Measurements from ENCODE around the gene DEGS1.

The DEGS1 gene

GRCh38 chr1:224211206-224211962 is 28.3 kb downstream of the DEGS1 start:
- no peaks in the 10 kb centered on the region for H3K9me3 ChIP-seq
- H3K36me3 ChIP-seq = no peaks in the 10 kb centered on the region
- H4K20me1 ChIP-seq = no peaks in the 10 kb centered on the region
- H3K4me2 ChIP-seq = no peak overlapping the region
- no peak overlapping the region for H3K27ac ChIP-seq
- H3K9ac ChIP-seq = no peak overlapping the region
- no peaks in the 10 kb centered on the region for H3K27me3 ChIP-seq
- H3K4me3 ChIP-seq = no peak overlapping the region
- peaks cover 40% of the 10 kb centered on the region for H3K4me1 ChIP-seq
- TF ChIP-seq Cebpa-rat (IDR thresholded peaks at IDR 0.05) = no peak

- no peak overlapping the region for H3K9ac ChIP-seq
- peaks cover 34% of the 10 kb centered on the region for H3K4me1 ChIP-seq
- H3K36me3 ChIP-seq = no peaks in the 10 kb centered on the region
- no peak overlapping the region for H3K27ac ChIP-seq
- H4K20me1 ChIP-seq = no peaks in the 10 kb centered on the region
- no peaks in the 10 kb centered on the region for H3K27me3 ChIP-seq
- no peak for TF ChIP-seq Cebpa-rat (IDR thresholded peaks at IDR 0.05)
- no peak overlapping the region for H3K4me3 ChIP-seq
- no peaks in the 10 kb centered on the region for H3K9me3 ChIP-seq
- no peak overlapping the region for H3K4me2 ChIP-seq
Observed at GRCh38 chr1:224212618-224213061, 29.6 kb downstream of the DEGS1 start.

GRCh38 chr1:224213438-224214119 is 30.5 kb downstream of the DEGS1 start:
- H3K9me3 ChIP-seq = no peaks in the 10 kb centered on the region
- H4K20me1 ChIP-seq = no peaks in the 10 kb centered on the region
- no peak overlapping the region for H3K4me2 ChIP-seq
- no peak for TF ChIP-seq Cebpa-rat (IDR thresholded peaks at IDR 0.05)
- no peak overlapping the region for H3K27ac ChIP-seq
- no peaks in the 10 kb centered on the region for H3K27me3 ChIP-seq
- H3K36me3 ChIP-seq = no peaks in the 10 kb centered on the region
- H3K4me3 ChIP-seq = no peak overlapping the region
- no peak overlapping the region for H3K9ac ChIP-seq
- H3K4me1 ChIP-seq = peaks cover 36% of the 10 kb centered on the region

- no peak for TF ChIP-seq Cebpa-rat (IDR thresholded peaks at IDR 0.05)
- Histone ChIP-seq H3K36me3 (no peaks in the 10 kb centered on the region), H4K20me1 (no peaks in the 10 kb centered on the region), H3K4me1 (peaks cover 16% of the 10 kb centered on the region), H3K27me3 (no peaks in the 10 kb centered on the region), H3K4me3 (no peak overlapping the region), H3K27ac (no peak overlapping the region), H3K9me3 (no peaks in the 10 kb centered on the region), H3K9ac (no peak overlapping the region), H3K4me2 (no peak overlapping the region)
Observed at GRCh38 chr1:224216382-224216781, 33.3 kb downstream of the DEGS1 start.

- Histone ChIP-seq H3K27me3 (no peaks in the 10 kb centered on the region), H3K27ac (peak overlapping the region; percentile 7; the same call in 1 of the 2 replicates), H3K4me1 (peaks cover 12% of the 10 kb centered on the region), H3K4me2 (peak overlapping the region; percentile 17; the same call in 1 of the 2 replicates), H3K36me3 (no peaks in the 10 kb centered on the region), H4K20me1 (no peaks in the 10 kb centered on the region), H3K4me3 (no peak overlapping the region), H3K9me3 (no peaks in the 10 kb centered on the region), H3K9ac (no peak overlapping the region)
- TF ChIP-seq Cebpa-rat (IDR thresholded peaks at IDR 0.05) = no peak
Observed at GRCh38 chr1:224217655-224218623, 34.9 kb downstream of the DEGS1 start.

- H3K27me3 ChIP-seq = no peaks in the 10 kb centered on the region
- H3K9ac ChIP-seq = no peak overlapping the region
- no peaks in the 10 kb centered on the region for H4K20me1 ChIP-seq
- H3K36me3 ChIP-seq = no peaks in the 10 kb centered on the region
- H3K4me1 ChIP-seq = peaks cover 12% of the 10 kb centered on the region
- H3K4me3 ChIP-seq = no peak overlapping the region
- H3K4me2 ChIP-seq = no peak overlapping the region
- no peak for TF ChIP-seq Cebpa-rat (IDR thresholded peaks at IDR 0.05)
- H3K27ac ChIP-seq = no peak overlapping the region
- H3K9me3 ChIP-seq = no peaks in the 10 kb centered on the region
Observed at GRCh38 chr1:224219011-224219611, 36.1 kb downstream of the DEGS1 start.

GRCh38 chr1:224219612-224220059 is 36.6 kb downstream of the DEGS1 start:
- no peak for TF ChIP-seq Cebpa-rat (IDR thresholded peaks at IDR 0.05)
- no peaks in the 10 kb centered on the region for H3K27me3 ChIP-seq
- H3K4me3 ChIP-seq = no peak overlapping the region
- H3K27ac ChIP-seq = no peak overlapping the region
- no peaks in the 10 kb centered on the region for H3K9me3 ChIP-seq
- no peaks in the 10 kb centered on the region for H3K36me3 ChIP-seq
- peaks cover 12% of the 10 kb centered on the region for H3K4me1 ChIP-seq
- H3K9ac ChIP-seq = no peak overlapping the region
- no peak overlapping the region for H3K4me2 ChIP-seq
- no peaks in the 10 kb centered on the region for H4K20me1 ChIP-seq

GRCh38 chr1:224223819-224224714 is 41.0 kb downstream of the DEGS1 start:
- Histone ChIP-seq H3K27me3 (no peaks in the 10 kb centered on the region), H4K20me1 (no peaks in the 10 kb centered on the region), H3K27ac (no peak overlapping the region), H3K4me2 (no peak overlapping the region), H3K4me1 (no peaks in the 10 kb centered on the region), H3K9me3 (no peaks in the 10 kb centered on the region), H3K4me3 (no peak overlapping the region), H3K36me3 (peaks cover 30% of the 10 kb centered on the region), H3K9ac (no peak overlapping the region)
- no peak for TF ChIP-seq Cebpa-rat (IDR thresholded peaks at IDR 0.05)

Measured in BLaER1 (cell line).